ENCODE data around the gene LRP3. TPM values are rescaled to one million over a fixed set of nuclear protein-coding genes. Genes with fewer than 3 reads are reported as not detected.

LRP3 gene
- total and polyA plus RNA-seq, 2 of the 13 experiments (the other 11 are each of a cell fraction or from before 2014, with no cell fraction given) = 17.6 to 51.6 TPM

- 0 out of 2 replicates have a peak, but pooled peaks have one; percentile 7 for TF ChIP-seq MTF2 (CRISPR knock-in tag; IDR thresholded peaks at IDR 0.05; ENCODE audit: borderline replicate concordance)
- TF ChIP-seq ZGPAT (CRISPR knock-in tag; IDR thresholded peaks at IDR 0.05) = no peak
- TF ChIP-seq, protein P1, sequence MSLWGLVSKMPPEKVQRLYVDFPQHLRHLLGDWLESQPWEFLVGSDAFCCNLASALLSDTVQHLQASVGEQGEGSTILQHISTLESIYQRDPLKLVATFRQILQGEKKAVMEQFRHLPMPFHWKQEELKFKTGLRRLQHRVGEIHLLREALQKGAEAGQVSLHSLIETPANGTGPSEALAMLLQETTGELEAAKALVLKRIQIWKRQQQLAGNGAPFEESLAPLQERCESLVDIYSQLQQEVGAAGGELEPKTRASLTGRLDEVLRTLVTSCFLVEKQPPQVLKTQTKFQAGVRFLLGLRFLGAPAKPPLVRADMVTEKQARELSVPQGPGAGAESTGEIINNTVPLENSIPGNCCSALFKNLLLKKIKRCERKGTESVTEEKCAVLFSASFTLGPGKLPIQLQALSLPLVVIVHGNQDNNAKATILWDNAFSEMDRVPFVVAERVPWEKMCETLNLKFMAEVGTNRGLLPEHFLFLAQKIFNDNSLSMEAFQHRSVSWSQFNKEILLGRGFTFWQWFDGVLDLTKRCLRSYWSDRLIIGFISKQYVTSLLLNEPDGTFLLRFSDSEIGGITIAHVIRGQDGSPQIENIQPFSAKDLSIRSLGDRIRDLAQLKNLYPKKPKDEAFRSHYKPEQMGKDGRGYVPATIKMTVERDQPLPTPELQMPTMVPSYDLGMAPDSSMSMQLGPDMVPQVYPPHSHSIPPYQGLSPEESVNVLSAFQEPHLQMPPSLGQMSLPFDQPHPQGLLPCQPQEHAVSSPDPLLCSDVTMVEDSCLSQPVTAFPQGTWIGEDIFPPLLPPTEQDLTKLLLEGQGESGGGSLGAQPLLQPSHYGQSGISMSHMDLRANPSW (CRISPR knock-in tag; IDR thresholded peaks at IDR 0.05; ENCODE audit: borderline replicate concordance) = no peak; the same call in 1 of the 2 replicates
- TF ChIP-seq, protein P2, sequence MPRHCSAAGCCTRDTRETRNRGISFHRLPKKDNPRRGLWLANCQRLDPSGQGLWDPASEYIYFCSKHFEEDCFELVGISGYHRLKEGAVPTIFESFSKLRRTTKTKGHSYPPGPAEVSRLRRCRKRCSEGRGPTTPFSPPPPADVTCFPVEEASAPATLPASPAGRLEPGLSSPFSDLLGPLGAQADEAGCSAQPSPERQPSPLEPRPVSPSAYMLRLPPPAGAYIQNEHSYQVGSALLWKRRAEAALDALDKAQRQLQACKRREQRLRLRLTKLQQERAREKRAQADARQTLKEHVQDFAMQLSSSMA (CRISPR knock-in tag; IDR thresholded peaks at IDR 0.05) = no peak
- no peak for TF ChIP-seq ZNF746 (CRISPR knock-in tag; IDR thresholded peaks at IDR 0.05)
- TF ChIP-seq, protein P3, sequence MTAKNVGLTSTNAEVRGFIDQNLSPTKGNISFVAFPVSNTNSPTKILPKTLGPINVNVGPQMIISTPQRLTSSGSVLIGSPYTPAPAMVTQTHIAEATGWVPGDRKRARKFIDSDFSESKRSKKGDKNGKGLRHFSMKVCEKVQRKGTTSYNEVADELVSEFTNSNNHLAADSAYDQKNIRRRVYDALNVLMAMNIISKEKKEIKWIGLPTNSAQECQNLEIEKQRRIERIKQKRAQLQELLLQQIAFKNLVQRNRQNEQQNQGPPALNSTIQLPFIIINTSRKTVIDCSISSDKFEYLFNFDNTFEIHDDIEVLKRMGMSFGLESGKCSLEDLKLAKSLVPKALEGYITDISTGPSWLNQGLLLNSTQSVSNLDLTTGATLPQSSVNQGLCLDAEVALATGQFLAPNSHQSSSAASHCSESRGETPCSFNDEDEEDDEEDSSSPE (CRISPR knock-in tag; IDR thresholded peaks at IDR 0.05) = no peak
- TF ChIP-seq TRIM22 (IDR thresholded peaks at IDR 0.05) = no peak
- no peak for TF ChIP-seq BCLAF1 (IDR thresholded peaks at IDR 0.05)
- TF ChIP-seq ZNF670 (CRISPR knock-in tag; IDR thresholded peaks at IDR 0.05; ENCODE audit: borderline replicate concordance) = no peak; the same call in 1 of the 2 replicates
- TF ChIP-seq, protein P4, sequence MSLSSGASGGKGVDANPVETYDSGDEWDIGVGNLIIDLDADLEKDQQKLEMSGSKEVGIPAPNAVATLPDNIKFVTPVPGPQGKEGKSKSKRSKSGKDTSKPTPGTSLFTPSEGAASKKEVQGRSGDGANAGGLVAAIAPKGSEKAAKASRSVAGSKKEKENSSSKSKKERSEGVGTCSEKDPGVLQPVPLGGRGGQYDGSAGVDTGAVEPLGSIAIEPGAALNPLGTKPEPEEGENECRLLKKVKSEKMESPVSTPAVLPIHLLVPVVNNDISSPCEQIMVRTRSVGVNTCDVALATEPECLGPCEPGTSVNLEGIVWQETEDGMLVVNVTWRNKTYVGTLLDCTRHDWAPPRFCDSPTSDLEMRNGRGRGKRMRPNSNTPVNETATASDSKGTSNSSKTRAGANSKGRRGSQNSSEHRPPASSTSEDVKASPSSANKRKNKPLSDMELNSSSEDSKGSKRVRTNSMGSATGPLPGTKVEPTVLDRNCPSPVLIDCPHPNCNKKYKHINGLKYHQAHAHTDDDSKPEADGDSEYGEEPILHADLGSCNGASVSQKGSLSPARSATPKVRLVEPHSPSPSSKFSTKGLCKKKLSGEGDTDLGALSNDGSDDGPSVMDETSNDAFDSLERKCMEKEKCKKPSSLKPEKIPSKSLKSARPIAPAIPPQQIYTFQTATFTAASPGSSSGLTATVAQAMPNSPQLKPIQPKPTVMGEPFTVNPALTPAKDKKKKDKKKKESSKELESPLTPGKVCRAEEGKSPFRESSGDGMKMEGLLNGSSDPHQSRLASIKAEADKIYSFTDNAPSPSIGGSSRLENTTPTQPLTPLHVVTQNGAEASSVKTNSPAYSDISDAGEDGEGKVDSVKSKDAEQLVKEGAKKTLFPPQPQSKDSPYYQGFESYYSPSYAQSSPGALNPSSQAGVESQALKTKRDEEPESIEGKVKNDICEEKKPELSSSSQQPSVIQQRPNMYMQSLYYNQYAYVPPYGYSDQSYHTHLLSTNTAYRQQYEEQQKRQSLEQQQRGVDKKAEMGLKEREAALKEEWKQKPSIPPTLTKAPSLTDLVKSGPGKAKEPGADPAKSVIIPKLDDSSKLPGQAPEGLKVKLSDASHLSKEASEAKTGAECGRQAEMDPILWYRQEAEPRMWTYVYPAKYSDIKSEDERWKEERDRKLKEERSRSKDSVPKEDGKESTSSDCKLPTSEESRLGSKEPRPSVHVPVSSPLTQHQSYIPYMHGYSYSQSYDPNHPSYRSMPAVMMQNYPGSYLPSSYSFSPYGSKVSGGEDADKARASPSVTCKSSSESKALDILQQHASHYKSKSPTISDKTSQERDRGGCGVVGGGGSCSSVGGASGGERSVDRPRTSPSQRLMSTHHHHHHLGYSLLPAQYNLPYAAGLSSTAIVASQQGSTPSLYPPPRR (CRISPR knock-in tag; IDR thresholded peaks at IDR 0.05; ENCODE audit: borderline replicate concordance) = no peak
- no peak for TF ChIP-seq ZNF382 (CRISPR knock-in tag; IDR thresholded peaks at IDR 0.05; ENCODE audit: borderline replicate concordance)
Observed at GRCh38 chr19:33175886-33176669, 18.1 kb upstream of the LRP3 start (continued).
